Activated CD4-positive, alpha-beta memory T cell treated with anti-CD3 and anti-CD28 coated beads, Interleukin-2, amount 10 ng/mL, durations not matched to agents 7 days and 5 days (primary cell): ENCODE data around the gene MACROH2A1. TPM values are rescaled to one million over a fixed set of nuclear protein-coding genes. Genes with fewer than 3 reads are reported as not detected.

Experiments
- CTCF ChIA-PET: fragments of 350-600 bp; sonication (Branson Sonifier 250); formaldehyde crosslinking; loops from one replicate; lab custom pipeline; 2021; ENCODE audit warnings: antibody characterized with exemption, inconsistent platforms; lab: Charles Lee
- POLR2A ChIA-PET: fragments of 350-600 bp; sonication (Branson Sonifier 250); formaldehyde crosslinking; loops from one replicate; lab custom pipeline; 2021; ENCODE audit warnings: antibody characterized with exemption; lab: Charles Lee
- DNase-seq: peaks from one replicate; pipeline ENCODE4 v3.0.0-alpha.2; 2020
- H3K27ac Mint-ChIP-seq: one replicate; pipeline ENCODE4 v1.8.0; 2021; ENCODE audit warnings: mild to moderate bottlenecking, mixed read lengths
- H3K27me3 Mint-ChIP-seq: one replicate; pipeline ENCODE4 v1.8.0; 2021; ENCODE audit warnings: mixed read lengths
- H3K36me3 Mint-ChIP-seq: one replicate; pipeline ENCODE4 v1.8.0; 2021; ENCODE audit warnings: low read depth, mixed read lengths
- H3K4me1 Mint-ChIP-seq: one replicate; pipeline ENCODE4 v1.8.0; 2021; ENCODE audit warnings: mixed read lengths
- H3K4me3 Mint-ChIP-seq: one replicate; pipeline ENCODE4 v1.8.0; 2021; ENCODE audit warnings: mild to moderate bottlenecking, mixed read lengths
- H3K9me3 Mint-ChIP-seq: one replicate; pipeline ENCODE4 v1.8.0; 2021; ENCODE audit warnings: mixed read lengths
- total RNA-seq, 2 experiments: library from RNA; stranded (reverse); gene quantifications; one replicate each; pipeline ENCODE4 v1.2.3, GENCODE V29; 2021

MACROH2A1 gene
- total RNA-seq, 2 experiments from 2014 or later: 248 to 263 TPM

DNA sequence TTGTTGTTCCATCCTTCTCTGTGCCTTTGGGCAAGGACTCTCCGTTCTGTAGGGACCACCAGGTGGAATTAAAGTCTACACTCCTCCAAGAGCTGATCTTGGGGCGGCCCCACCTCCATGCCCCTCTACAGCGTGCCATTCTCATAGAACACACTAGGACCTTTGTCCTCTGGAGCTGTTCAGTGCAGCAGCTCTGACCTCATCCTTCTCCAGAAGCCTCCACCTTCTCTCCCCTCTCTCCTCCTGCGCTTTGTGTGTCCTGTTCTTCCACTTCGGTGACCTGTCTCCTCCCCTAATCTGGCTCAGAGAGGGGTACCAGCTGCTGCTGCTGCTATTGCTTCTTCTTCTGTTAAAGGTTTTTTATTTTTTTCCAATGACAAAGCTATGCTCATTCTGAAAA, 1.8 kb upstream of the MACROH2A1 start:
- POLR2A ChIA-PET: interaction anchor here (1.5 to 1.8 kb wide), 2 partner anchors 40 to 76 kb away, joined by 3 to 5 read pairs; no protein-coding TSS in a partner anchor
- Mint-ChIP-seq H3K4me1 (peaks cover 38% of the 10 kb centered on the region), H3K36me3 (peaks cover 8% of the 10 kb centered on the region), H3K27me3 (peaks cover 13% of the 10 kb centered on the region), H3K4me3 (peak overlapping the region; percentile 82), H3K27ac (no peak overlapping the region), H3K9me3 (peaks cover 3% of the 10 kb centered on the region)
- DNase-seq: no peak
- CTCF ChIA-PET: interaction anchor here (0.9 kb wide), 1 partner anchor 25 kb away, joined by 3 read pairs; no protein-coding TSS in a partner anchor

DNA sequence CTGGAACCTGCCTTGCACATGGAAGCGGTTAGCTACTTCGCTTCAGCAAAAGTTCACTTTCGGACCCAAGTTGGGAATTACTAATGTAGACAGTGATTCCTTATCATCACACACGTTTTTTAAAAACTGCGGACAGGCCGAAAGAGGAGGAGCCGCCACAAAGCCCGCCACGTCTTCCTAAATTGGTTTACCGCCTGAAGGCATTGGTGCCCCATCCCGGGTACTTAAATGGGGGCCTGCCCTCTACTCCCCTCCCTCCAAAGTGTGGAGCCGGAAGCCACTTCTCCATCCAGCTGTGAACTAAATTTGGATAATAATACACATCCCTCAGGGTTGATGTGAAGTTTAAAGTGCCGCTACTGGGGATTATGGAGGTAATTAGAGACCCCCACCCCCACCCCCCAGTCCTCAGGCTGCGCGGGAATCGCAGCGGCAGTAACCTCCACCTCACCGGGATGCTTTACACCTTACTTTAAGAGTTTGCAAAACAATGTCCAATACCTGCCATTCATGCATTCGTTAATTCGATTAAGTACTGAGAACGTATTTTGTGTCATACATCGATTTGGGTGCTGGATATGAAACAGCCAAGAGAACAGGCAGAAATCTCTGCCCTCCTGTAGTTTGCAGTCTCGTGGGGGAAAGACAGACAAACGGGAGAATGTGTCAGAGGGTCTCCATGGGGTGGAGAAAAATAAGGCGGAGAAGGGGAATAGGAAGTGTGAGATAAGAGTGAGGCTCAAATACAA, 937 bp upstream of the MACROH2A1 start:
- POLR2A ChIA-PET: interaction anchor here (0.7 to 2.8 kb wide), 11 partner anchors 11 to 1224 kb away, joined by 3 to 15 read pairs (median 4); partner anchors contain the start of gene SKP1
- Mint-ChIP-seq H3K4me3 (peak overlapping the region; percentile 82), H3K9me3 (peaks cover 1% of the 10 kb centered on the region), H3K4me1 (peaks cover 47% of the 10 kb centered on the region), H3K36me3 (peaks cover 12% of the 10 kb centered on the region), H3K27ac (peak overlapping the region; percentile 83), H3K27me3 (peaks cover 10% of the 10 kb centered on the region)
- CTCF ChIA-PET: interaction anchor here (1.2 kb wide), 1 partner anchor 24 kb away, joined by 5 read pairs; no protein-coding TSS in a partner anchor
- no peak for DNase-seq

DNA sequence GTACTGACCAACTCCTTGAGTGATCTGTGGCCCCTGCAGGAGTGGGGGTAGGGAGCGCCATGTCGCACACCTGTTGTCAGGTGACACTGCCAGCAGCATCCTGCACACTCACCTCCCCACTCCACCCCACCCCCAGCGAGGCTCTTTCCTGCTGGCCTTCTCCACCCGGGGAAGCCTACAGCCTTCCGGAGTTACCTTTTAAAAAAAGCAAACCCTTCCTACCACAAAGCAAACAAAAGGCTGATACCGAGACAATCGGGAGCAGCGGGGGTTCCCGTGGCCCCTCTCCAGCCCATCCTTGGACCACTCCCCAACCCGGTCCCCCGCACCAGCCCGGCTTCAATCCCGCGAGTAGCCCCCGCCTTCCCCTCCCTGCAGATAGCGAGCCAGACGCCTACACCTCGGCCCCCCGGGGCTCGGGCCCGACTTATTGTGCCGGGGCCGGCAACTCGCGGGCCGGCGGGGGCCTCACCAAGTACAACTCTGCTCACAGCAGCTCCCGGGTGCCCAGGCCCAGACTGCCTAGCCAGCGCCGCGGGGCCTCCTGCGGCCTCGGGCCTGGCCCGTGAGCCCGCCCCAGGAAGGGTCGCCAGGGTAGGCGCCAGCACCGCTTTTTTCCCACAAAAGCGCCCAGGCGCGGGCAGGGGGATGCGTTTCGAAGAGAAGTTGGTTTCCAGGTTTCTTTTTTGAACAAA, 724 bp downstream of the MACROH2A1 start:
- H3K4me3 Mint-ChIP-seq: peak overlapping the region; percentile 83
- H3K4me1 Mint-ChIP-seq: peaks cover 62% of the 10 kb centered on the region
- POLR2A ChIA-PET: interaction anchor here (0.6 to 2.8 kb wide), 5 partner anchors 27 to 88 kb away, joined by 3 to 15 read pairs (median 9); no protein-coding TSS in a partner anchor
- H3K9me3 Mint-ChIP-seq: no peaks in the 10 kb centered on the region
- peak; percentile 69 for DNase-seq
- peak overlapping the region; percentile 82 for H3K27ac Mint-ChIP-seq
- H3K36me3 Mint-ChIP-seq: peaks cover 15% of the 10 kb centered on the region
- CTCF ChIA-PET: interaction anchor here (0.6 kb wide), 1 partner anchor 27 kb away, joined by 3 read pairs; no protein-coding TSS in a partner anchor
- H3K27me3 Mint-ChIP-seq: peaks cover 5% of the 10 kb centered on the region

DNA sequence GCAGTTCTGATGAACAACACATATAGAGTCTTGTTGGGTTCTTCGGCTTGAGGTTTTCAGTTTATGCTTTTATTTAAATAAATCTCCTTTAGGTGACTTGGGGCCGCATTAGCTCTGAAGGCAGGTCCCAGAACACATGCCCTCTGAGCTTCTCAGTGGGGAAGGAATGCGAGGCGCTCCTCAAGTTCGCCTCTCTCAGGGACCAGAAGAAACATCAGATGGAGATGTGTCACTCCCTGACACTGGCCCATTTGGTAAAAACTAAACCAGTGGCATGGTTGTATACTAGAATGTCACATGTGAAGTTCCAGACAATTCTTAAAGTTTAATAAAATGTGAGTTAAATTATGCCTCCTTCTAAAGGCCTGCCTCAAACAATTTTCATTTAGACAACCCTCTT, 1.9 kb downstream of the MACROH2A1 start:
- no peaks in the 10 kb centered on the region for H3K9me3 Mint-ChIP-seq
- ChIA-PET POLR2A (interaction anchor here (1.3 kb wide), 1 partner anchor 74 kb away, joined by 3 read pairs; no protein-coding TSS in a partner anchor), CTCF (no interaction called here)

DNA sequence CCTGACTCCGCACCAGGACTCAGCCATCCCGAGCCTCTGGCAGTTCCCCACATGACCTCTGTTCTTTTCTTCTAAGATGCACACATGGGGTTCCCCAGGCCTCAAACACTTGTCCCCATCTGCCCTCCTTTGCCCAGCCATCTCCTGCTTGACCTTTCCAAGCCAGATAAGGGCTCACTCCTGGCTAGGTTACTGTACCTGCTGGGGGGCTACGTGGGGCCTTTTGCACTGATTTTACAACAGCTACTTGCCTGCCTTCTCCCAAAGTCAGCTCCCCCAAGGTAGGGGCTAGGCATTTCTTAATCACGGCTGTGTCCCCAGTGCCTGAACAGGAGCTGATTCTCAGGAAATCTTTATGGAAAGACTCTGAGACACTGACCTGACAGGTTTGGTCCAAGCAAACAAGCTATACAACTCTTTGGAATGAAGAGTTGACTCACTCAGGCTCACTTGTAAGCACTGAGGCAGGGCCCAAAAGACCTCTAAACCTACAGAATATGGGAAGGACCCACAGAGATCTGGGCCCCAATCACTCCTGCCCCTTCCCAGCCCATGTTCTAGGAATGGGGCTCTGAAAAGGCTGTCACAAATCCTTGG, 2.5 kb downstream of the MACROH2A1 start:
- CTCF ChIA-PET: no interaction called here
- DNase-seq: no peak
- Mint-ChIP-seq H3K9me3 (no peaks in the 10 kb centered on the region), H3K27ac (no peak overlapping the region), H3K36me3 (peaks cover 33% of the 10 kb centered on the region), H3K4me1 (peaks cover 80% of the 10 kb centered on the region), H3K4me3 (no peak overlapping the region), H3K27me3 (peaks cover 4% of the 10 kb centered on the region)
- POLR2A ChIA-PET: no interaction called here

More for the DNA sequence above, 1.9 kb downstream of the MACROH2A1 start:
- DNase-seq: no peak
- Mint-ChIP-seq H3K27me3 (peaks cover 5% of the 10 kb centered on the region), H3K4me1 (peaks cover 75% of the 10 kb centered on the region), H3K27ac (peak overlapping the region; percentile 42), H3K36me3 (peaks cover 28% of the 10 kb centered on the region), H3K4me3 (peak overlapping the region; percentile 83)

DNA sequence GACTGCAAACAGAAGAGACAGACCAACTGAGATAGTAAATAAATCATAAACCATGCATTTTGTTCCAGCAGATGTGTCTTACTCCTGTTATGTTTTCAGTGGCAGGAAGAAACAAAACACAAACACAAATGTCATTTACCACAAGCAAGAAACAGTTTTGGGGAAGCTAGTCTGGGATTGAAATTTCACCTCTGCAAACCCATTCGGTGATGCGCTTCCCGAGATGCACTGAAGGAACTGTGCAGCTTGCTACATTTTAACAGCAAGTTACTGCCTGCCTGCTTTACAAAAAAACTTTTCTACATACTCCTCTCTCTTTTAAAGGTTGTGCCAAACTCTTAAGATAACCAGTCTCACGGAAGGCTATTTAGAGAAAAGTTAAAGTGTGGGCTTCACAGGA, 3.2 kb downstream of the MACROH2A1 start:
- H3K36me3 Mint-ChIP-seq: peaks cover 35% of the 10 kb centered on the region

DNA sequence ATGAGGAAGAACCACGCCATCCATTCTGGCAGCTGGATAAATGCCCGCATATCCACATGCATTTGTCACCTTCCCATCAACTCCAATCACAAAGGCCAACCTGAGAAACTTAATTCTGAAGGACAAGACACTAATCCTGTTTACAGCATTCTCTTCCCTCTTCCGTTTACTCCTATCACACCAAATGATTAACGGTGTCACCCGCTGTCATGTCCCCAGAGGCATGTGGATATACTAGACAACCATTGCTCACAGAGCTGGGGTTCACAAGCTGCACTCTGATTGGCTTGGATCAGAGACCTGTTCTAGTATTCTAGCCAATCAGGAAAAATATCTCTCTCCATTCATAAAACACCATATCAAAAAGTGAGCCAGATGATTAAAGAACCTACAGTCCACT, 3.6 kb downstream of the MACROH2A1 start:
- H3K36me3 Mint-ChIP-seq: peaks cover 35% of the 10 kb centered on the region
- no peak for DNase-seq
- H3K4me3 Mint-ChIP-seq: no peak overlapping the region
- CTCF ChIA-PET: interaction anchor here (1.1 to 1.8 kb wide), 2 partner anchors 30 to 62 kb away, joined by 4 to 5 read pairs; no protein-coding TSS in a partner anchor
- POLR2A ChIA-PET: interaction anchor here (1.2 to 2.7 kb wide), 3 partner anchors 9 to 31 kb away, joined by 3 to 8 read pairs (median 4); no protein-coding TSS in a partner anchor
- H3K4me1 Mint-ChIP-seq: peaks cover 79% of the 10 kb centered on the region
- H3K9me3 Mint-ChIP-seq: no peaks in the 10 kb centered on the region
- H3K27ac Mint-ChIP-seq: no peak overlapping the region
- H3K27me3 Mint-ChIP-seq: no peaks in the 10 kb centered on the region

More for the DNA sequence above, 3.2 kb downstream of the MACROH2A1 start:
- ChIA-PET CTCF (interaction anchor here (1.1 kb wide), 1 partner anchor 30 kb away, joined by 4 read pairs; no protein-coding TSS in a partner anchor), POLR2A (interaction anchor here (1.2 to 2.7 kb wide), 2 partner anchors 9 to 30 kb away, joined by 3 to 8 read pairs; no protein-coding TSS in a partner anchor)
- Mint-ChIP-seq H3K9me3 (no peaks in the 10 kb centered on the region), H3K27me3 (no peaks in the 10 kb centered on the region), H3K27ac (no peak overlapping the region), H3K4me3 (no peak overlapping the region), H3K4me1 (peaks cover 81% of the 10 kb centered on the region)
- no peak for DNase-seq

DNA sequence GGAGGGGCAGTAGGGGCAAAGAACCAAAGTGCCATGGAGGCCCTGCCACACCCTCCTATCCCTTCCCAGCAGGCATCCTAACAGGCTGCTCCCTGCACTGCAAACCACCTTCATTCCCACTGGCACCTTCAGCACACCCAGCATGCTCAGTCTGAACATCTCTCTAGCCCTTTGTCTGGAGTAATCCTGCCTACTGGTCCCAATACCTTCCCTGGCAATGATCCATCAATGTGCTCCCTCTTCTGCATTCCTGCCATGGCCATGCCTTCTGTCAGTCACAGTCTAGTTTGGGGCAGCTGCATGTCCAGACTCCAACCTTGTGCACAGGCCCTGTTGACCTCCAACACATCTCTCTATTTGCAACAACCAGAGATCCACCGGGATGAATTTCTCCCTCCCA, 4.9 kb downstream of the MACROH2A1 start:
- peaks cover 43% of the 10 kb centered on the region for H3K36me3 Mint-ChIP-seq
- H3K4me3 Mint-ChIP-seq: no peak overlapping the region
- POLR2A ChIA-PET: interaction anchor here (1.4 to 3.0 kb wide), 3 partner anchors 9 to 32 kb away, joined by 4 to 9 read pairs (median 8); no protein-coding TSS in a partner anchor
- H3K4me1 Mint-ChIP-seq: peaks cover 72% of the 10 kb centered on the region
- DNase-seq: no peak
- CTCF ChIA-PET: interaction anchor here (0.5 to 1.8 kb wide), 2 partner anchors 9 to 64 kb away, joined by 3 to 5 read pairs; no protein-coding TSS in a partner anchor
- no peaks in the 10 kb centered on the region for H3K9me3 Mint-ChIP-seq
- no peak overlapping the region for H3K27ac Mint-ChIP-seq
- no peaks in the 10 kb centered on the region for H3K27me3 Mint-ChIP-seq

DNA sequence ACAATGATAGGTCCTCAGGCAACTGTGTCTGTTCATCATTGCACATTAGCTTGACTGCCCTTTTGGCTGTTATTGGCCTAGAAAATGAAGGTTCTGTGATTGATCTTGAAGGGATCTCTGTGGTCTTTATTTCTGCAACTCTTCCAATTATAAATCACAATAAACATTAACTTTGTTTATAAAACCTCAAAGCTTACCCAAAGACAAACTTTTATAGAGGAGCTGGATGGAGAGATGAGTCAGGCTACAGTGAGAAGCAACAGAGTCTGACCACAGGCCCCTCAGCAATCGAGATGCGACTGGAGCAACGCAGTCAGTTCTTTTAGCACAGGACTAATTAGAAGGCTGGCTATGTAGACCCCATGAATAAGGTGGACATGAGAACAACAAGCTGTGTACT, 5.3 kb downstream of the MACROH2A1 start:
- H3K27me3 Mint-ChIP-seq: no peaks in the 10 kb centered on the region
- ChIA-PET CTCF (interaction anchor here (1.8 kb wide), 1 partner anchor 64 kb away, joined by 5 read pairs; no protein-coding TSS in a partner anchor), POLR2A (interaction anchor here (0.7 to 3.0 kb wide), 3 partner anchors 9 to 33 kb away, joined by 4 to 9 read pairs (median 8); no protein-coding TSS in a partner anchor)
- peak overlapping the region; percentile 37 for H3K27ac Mint-ChIP-seq
- DNase-seq: no peak
- H3K4me1 Mint-ChIP-seq: peaks cover 72% of the 10 kb centered on the region
- H3K9me3 Mint-ChIP-seq: no peaks in the 10 kb centered on the region
- H3K4me3 Mint-ChIP-seq: no peak overlapping the region
- H3K36me3 Mint-ChIP-seq: peaks cover 46% of the 10 kb centered on the region

DNA sequence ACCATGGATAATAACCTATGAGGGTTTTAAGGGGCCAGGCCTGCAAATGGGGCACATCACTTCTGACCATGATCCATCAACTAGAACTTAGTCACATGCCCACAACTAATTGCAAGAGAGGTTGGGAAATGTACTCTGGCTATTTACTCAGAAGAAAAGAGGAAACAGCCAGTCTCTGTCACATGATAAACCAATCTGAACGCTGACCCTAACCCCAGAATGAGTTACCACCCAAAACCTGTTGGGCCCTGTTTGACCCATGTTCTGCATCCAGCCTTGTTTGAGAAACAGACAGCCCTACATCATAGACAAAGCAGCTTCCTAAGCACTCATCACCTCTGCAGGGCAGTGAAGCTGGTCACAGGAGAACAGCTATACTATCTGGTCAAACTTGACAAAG, 5.8 kb downstream of the MACROH2A1 start:
- DNase-seq: no peak
- peaks cover 50% of the 10 kb centered on the region for H3K36me3 Mint-ChIP-seq

DNA sequence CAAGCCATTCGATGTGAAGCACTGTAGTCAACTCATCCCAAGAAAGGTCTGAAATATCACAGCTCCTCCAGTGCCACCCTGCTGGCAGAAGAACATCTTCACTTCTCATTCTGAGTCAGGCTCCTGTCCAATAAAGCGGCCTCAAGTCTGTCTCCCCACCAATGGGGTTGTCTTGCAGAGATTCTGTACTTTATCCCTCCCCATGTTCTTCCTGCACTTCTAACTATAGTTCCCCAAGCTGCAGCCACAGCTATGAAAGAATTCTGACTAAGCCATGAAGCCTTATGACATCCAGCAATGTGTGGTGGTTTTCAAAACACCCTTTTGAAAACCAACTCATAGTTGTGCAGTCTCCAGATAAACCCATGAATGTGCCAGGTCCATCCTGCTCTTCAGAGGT, 6.8 kb downstream of the MACROH2A1 start:
- no peak for DNase-seq
- CTCF ChIA-PET: interaction anchor here (0.8 kb wide), 1 partner anchor 34 kb away, joined by 4 read pairs; no protein-coding TSS in a partner anchor
- no peaks in the 10 kb centered on the region for H3K27me3 Mint-ChIP-seq
- POLR2A ChIA-PET: interaction anchor here (1.6 to 3.0 kb wide), 2 partner anchors 12 to 16 kb away, joined by 3 to 9 read pairs; no protein-coding TSS in a partner anchor
- no peak overlapping the region for H3K4me3 Mint-ChIP-seq
- H3K27ac Mint-ChIP-seq: peak overlapping the region; percentile 41
- H3K4me1 Mint-ChIP-seq: peaks cover 73% of the 10 kb centered on the region
- no peaks in the 10 kb centered on the region for H3K9me3 Mint-ChIP-seq
- H3K36me3 Mint-ChIP-seq: peaks cover 52% of the 10 kb centered on the region

More for the DNA sequence above, 5.8 kb downstream of the MACROH2A1 start:
- ChIA-PET CTCF (no interaction called here), POLR2A (interaction anchor here (0.7 to 3.0 kb wide), 3 partner anchors 9 to 33 kb away, joined by 4 to 9 read pairs (median 8); no protein-coding TSS in a partner anchor)
- Mint-ChIP-seq H3K4me3 (no peak overlapping the region), H3K27ac (peak overlapping the region; percentile 37), H3K4me1 (peaks cover 75% of the 10 kb centered on the region), H3K27me3 (no peaks in the 10 kb centered on the region), H3K9me3 (no peaks in the 10 kb centered on the region)

DNA sequence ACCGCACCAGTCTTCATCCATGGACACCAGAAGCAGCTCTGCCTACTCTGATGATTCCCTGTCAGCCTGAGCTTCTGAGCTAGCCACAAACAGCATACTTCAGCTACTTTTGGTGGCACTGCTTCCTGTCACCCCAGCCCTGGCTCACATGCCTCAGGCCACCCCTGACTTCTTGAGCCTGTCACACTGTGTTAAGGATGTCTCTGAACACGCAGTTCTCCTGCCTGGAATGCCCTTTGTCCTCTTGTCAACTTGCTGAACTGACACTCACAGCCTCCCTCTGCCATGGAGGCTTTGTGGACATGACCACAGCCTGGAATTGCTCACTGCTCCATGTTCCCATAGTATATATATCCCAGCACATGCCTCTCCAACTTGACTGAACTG, 7.2 kb downstream of the MACROH2A1 start:
- DNase-seq: no peak
- H3K4me3 Mint-ChIP-seq: no peak overlapping the region
- H3K27ac Mint-ChIP-seq: peak overlapping the region; percentile 41
- ChIA-PET CTCF (interaction anchor here (0.8 kb wide), 1 partner anchor 34 kb away, joined by 4 read pairs; no protein-coding TSS in a partner anchor), POLR2A (interaction anchor here (0.7 to 3.0 kb wide), 3 partner anchors 9 to 16 kb away, joined by 3 to 9 read pairs (median 3); no protein-coding TSS in a partner anchor)
- no peaks in the 10 kb centered on the region for H3K9me3 Mint-ChIP-seq
- peaks cover 56% of the 10 kb centered on the region for H3K36me3 Mint-ChIP-seq
- peaks cover 73% of the 10 kb centered on the region for H3K4me1 Mint-ChIP-seq
- no peaks in the 10 kb centered on the region for H3K27me3 Mint-ChIP-seq
